CD14-positive monocyte (primary cell): ENCODE measurements around the gene FGFR3. TPM values are rescaled to one million over a fixed set of nuclear protein-coding genes. Genes with fewer than 3 reads are reported as not detected.

Experiments
- DNase-seq, 3 donors: peaks; one replicate each; pipeline ENCODE4 v3.0.0-alpha.2; 2011 to 2022
- H2AFZ ChIP-seq: 2 replicates; pipeline ENCODE4 v1.6.0; 2012; ENCODE audit warnings: mild to moderate bottlenecking, low read depth, low read length, inconsistent platforms; ENCODE audit not compliant: insufficient read depth, poor library complexity, severe bottlenecking
- H3K27ac ChIP-seq, 2 donors: 1 replicate in 1 of 2; 2 replicates in 1 of 2; pipeline ENCODE4 v1.5.1; 2012 to 2013; ENCODE audit warnings: low read length in 2 of 2, control low read depth in 1 of 2, inconsistent platforms in 1 of 2, low read depth in 1 of 2, mild to moderate bottlenecking in 1 of 2
- H3K27me3 ChIP-seq, 2 donors: one replicate each; pipeline versions ENCODE4 v1.6.0 to v1.6.1; 2011 to 2013; ENCODE audit warnings: low read length in 2 of 2; ENCODE audit not compliant: control insufficient read depth in 2 of 2, insufficient read depth in 2 of 2
- H3K36me3 ChIP-seq, 2 donors: replicated peaks in 1 of 2; 1 replicate in 1 of 2; 2 replicates in 1 of 2; pipeline versions ENCODE4 v1.5.1 to v1.6.1; 2012 to 2013; ENCODE audit warnings: low read length in 2 of 2, control low read depth in 1 of 2, inconsistent platforms in 1 of 2, mild to moderate bottlenecking in 1 of 2; ENCODE audit not compliant: insufficient read depth in 2 of 2, control insufficient read depth in 1 of 2
- H3K4me1 ChIP-seq, 2 donors: 1 replicate in 1 of 2; 2 replicates in 1 of 2; pipeline versions ENCODE4 v1.5.1 to v1.6.1; 2012 to 2013; ENCODE audit warnings: low read length in 2 of 2, control low read depth in 1 of 2, inconsistent platforms in 1 of 2, mild to moderate bottlenecking in 1 of 2, moderate library complexity in 1 of 2; ENCODE audit not compliant: insufficient read depth in 2 of 2, control insufficient read depth in 1 of 2
- H3K4me2 ChIP-seq: replicated peaks from 2 replicates; pipeline ENCODE3; 2012; ENCODE audit warnings: low read length, moderate library complexity, mild to moderate bottlenecking; ENCODE audit not compliant: poor library complexity, severe bottlenecking; ENCODE audit errors: extremely low read depth
- H3K4me3 ChIP-seq, 3 experiments: fragments of 200-600 bp in 1 of 3; sonication (generic) in 1 of 3; replicated peaks in 1 of 3; 1 replicate in 2 of 3; 2 replicates in 1 of 3; pipeline ENCODE4 v1.5.1; 2011 to 2013; ENCODE audit warnings: low read length in 3 of 3, mild to moderate bottlenecking in 3 of 3, control low read depth in 2 of 3, low read depth in 2 of 3, inconsistent platforms in 1 of 3, moderate library complexity in 1 of 3
- H3K79me2 ChIP-seq: 2 replicates; pipeline ENCODE4 v1.6.0; 2012; ENCODE audit warnings: mild to moderate bottlenecking, control low read depth, inconsistent platforms, low read length, moderate library complexity; ENCODE audit not compliant: insufficient read depth
- H3K9ac ChIP-seq: 2 replicates; pipeline ENCODE4 v1.6.0; 2017; ENCODE audit warnings: low read length, mild to moderate bottlenecking; ENCODE audit not compliant: insufficient read depth, poor library complexity, severe bottlenecking
- H3K9me3 ChIP-seq, 2 donors: replicated peaks in 1 of 2; 1 replicate in 1 of 2; 2 replicates in 1 of 2; pipeline versions ENCODE4 v1.5.1 to v1.6.1; 2012 to 2013; ENCODE audit warnings: low read length in 2 of 2, control low read depth in 1 of 2; ENCODE audit not compliant: control insufficient read depth in 1 of 2, insufficient read depth in 1 of 2
- H4K20me1 ChIP-seq: 2 replicates; pipeline ENCODE4 v1.6.0; 2012; ENCODE audit warnings: mild to moderate bottlenecking, low read length, control low read depth, moderate library complexity; ENCODE audit not compliant: insufficient read depth
- H3K27ac Mint-ChIP-seq, 7 donors: one replicate each; pipeline ENCODE4 v1.8.0; 2020; ENCODE audit warnings: mild to moderate bottlenecking in 7 of 7, mixed read lengths in 7 of 7, moderate library complexity in 6 of 7, inconsistent platforms in 2 of 7
- H3K27me3 Mint-ChIP-seq, 3 donors: one replicate each; pipeline ENCODE4 v1.8.0; 2021 to 2022; ENCODE audit warnings: low read depth in 3 of 3, mild to moderate bottlenecking in 3 of 3, mixed read lengths in 3 of 3, moderate library complexity in 3 of 3, inconsistent platforms in 1 of 3
- H3K36me3 Mint-ChIP-seq, 2 donors: one replicate each; pipeline ENCODE4 v1.8.0; 2020; ENCODE audit warnings: mixed read lengths in 2 of 2, inconsistent platforms in 1 of 2, mild to moderate bottlenecking in 1 of 2
- H3K4me1 Mint-ChIP-seq: one replicate; pipeline ENCODE4 v1.8.0; 2020; ENCODE audit warnings: mild to moderate bottlenecking, mixed read lengths
- H3K4me3 Mint-ChIP-seq, 2 donors: one replicate each; pipeline ENCODE4 v1.8.0; 2020; ENCODE audit warnings: mild to moderate bottlenecking in 2 of 2, mixed read lengths in 2 of 2, moderate library complexity in 1 of 2
- H3K9me3 Mint-ChIP-seq, 7 donors: one replicate each; pipeline ENCODE4 v1.8.0; 2020 to 2022; ENCODE audit warnings: mixed read lengths in 7 of 7, mild to moderate bottlenecking in 6 of 7, moderate library complexity in 6 of 7, inconsistent platforms in 2 of 7
- WGBS: methylation state at CpG from one replicate; pipeline ENCODE4 v1.1.5; 2013; ENCODE audit warnings: missing lambda C conversion rate; ENCODE audit not compliant: insufficient coverage; 5-methylcytosine and 5-hydroxymethylcytosine counted together
- intact Hi-C, 2 donors: fragments of 100-400 bp; cut with micrococcal nuclease; formaldehyde crosslinking; loops; one replicate each; pipeline versions ENCODE4 v1.15.0 to v1.15.1; 2023
- polyA plus RNA-seq, 3 donors: library from polyadenylated mRNA; depleted of rRNA in 1 of 3; unstranded in 2 of 3; stranded (reverse) in 1 of 3; fragments of 300-500 nt in 2 of 3; fragments of >200 nt in 1 of 3; fragmentation: Illumina TruSeq in 2 of 3; gene quantifications; 1 replicate in 2 of 3; 2 replicates in 1 of 3; pipeline ENCODE4 v1.2.3, GENCODE V29; 2012 to 2021
- TF ChIP-seq, protein P1 (sequence below): fragments of 200-600 bp; IDR thresholded peaks from one replicate; pipeline ENCODE4 v1.8.0; 2022; ENCODE audit warnings: antibody characterized with exemption, mild to moderate bottlenecking

Gene FGFR3
- polyA plus RNA-seq, 3 donors: 0.07 TPM; not detected in 2

DNA sequence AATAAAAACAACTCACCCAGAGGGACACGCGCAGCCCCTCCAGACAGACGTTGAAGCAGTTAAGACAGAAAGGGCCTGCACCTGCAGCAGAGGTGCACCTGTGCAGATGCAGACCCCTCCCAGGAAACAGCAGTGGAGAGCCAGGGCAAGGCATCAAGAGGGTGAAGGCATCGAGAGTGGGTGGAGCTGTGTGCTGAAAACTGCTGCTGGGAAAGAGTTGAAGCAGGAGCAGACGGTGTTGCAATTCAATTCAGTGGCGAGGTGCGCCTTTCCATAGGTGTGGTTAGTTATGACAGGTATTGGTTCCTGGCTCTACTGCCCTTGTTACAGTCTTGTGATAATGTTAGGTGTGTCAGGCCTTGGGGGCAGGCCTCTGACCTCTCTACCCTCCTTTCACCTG is 46.2 kb downstream of the FGFR3 start:
- intact Hi-C loops: no loop called here
- Histone ChIP-seq H3K9ac (no peak overlapping the region), H3K79me2 (peaks cover 8% of the 10 kb centered on the region), H2AFZ (no peak overlapping the region), H3K9me3 (no peaks in the 10 kb centered on the region), H3K4me2 (no peak overlapping the region), H3K27ac (no peak overlapping the region), H3K4me3 (no peak overlapping the region), H4K20me1 (peaks cover 5% of the 10 kb centered on the region), H3K4me1 (no peaks in the 10 kb centered on the region), H3K36me3 (peaks cover 78 to 97% of the 10 kb centered on the region in 2 donors), H3K27me3 (no peaks in the 10 kb centered on the region)
- Mint-ChIP-seq H3K9me3 (peaks cover 0 to 2% (median 0%) of the 10 kb centered on the region in 7 donors), H3K27ac (no peak overlapping the region), H3K27me3 (peaks cover 0 to 3% (median 0%) of the 10 kb centered on the region in 3 donors), H3K36me3 (peaks cover 81 to 92% of the 10 kb centered on the region in 2 donors), H3K4me3 (no peak overlapping the region), H3K4me1 (no peaks in the 10 kb centered on the region)
- TF ChIP-seq, protein P1, sequence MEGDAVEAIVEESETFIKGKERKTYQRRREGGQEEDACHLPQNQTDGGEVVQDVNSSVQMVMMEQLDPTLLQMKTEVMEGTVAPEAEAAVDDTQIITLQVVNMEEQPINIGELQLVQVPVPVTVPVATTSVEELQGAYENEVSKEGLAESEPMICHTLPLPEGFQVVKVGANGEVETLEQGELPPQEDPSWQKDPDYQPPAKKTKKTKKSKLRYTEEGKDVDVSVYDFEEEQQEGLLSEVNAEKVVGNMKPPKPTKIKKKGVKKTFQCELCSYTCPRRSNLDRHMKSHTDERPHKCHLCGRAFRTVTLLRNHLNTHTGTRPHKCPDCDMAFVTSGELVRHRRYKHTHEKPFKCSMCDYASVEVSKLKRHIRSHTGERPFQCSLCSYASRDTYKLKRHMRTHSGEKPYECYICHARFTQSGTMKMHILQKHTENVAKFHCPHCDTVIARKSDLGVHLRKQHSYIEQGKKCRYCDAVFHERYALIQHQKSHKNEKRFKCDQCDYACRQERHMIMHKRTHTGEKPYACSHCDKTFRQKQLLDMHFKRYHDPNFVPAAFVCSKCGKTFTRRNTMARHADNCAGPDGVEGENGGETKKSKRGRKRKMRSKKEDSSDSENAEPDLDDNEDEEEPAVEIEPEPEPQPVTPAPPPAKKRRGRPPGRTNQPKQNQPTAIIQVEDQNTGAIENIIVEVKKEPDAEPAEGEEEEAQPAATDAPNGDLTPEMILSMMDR: no peak
- 98% methylated on average over 5 of the region's 7 CpGs for WGBS
- no peak for DNase-seq

DNA sequence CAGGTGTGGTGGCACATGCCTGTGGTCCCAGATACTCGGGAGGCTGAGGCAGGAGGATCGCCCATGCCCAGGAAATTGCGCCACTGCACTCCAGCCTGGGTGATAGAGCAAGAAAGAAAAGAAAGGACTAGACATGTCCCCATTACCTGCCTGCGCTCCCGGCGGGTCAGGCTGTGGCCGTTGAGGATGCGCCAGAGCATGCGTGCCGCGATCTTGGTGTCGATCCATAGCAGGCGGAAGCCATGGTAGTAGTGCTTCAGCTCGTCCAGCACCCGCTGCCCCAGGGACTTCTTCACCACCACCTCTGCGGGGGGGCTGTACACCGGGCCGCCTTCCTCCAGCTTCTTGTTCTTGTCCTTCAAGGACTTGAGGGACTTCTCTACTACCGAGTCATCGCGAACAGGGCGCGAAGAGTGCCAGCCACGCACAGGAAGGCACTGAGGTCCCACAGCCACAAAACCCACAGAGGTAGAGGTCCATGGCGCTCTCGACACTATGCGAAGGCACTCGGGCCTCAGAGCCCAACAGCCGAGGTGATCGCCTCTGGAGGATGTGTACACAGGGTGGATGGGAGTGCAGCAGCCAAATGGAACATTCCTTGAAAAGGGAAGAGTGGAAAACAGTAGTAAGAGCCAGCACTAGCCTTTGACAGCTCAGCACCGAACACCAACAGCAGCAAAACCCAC is 48.3 kb downstream of the FGFR3 start:
- TF ChIP-seq, protein P1: no peak
- no peak for DNase-seq
- no peaks in the 10 kb centered on the region for H3K4me1 Mint-ChIP-seq
- Histone ChIP-seq H3K27ac (no peak overlapping the region), H2AFZ (no peak overlapping the region), H3K27me3 (no peaks in the 10 kb centered on the region), H3K79me2 (peaks cover 8% of the 10 kb centered on the region), H4K20me1 (peaks cover 5% of the 10 kb centered on the region), H3K36me3 (peaks cover 67 to 93% of the 10 kb centered on the region in 2 donors), H3K9me3 (no peaks in the 10 kb centered on the region), H3K9ac (no peak overlapping the region), H3K4me2 (no peak overlapping the region), H3K4me1 (no peaks in the 10 kb centered on the region), H3K4me3 (no peak overlapping the region)
- 87% methylated on average over 19 of the region's 31 CpGs for WGBS
- intact Hi-C loops: no loop called here
- H3K9me3 Mint-ChIP-seq: peaks cover 0 to 2% (median 0%) of the 10 kb centered on the region in 7 donors
- H3K27me3 Mint-ChIP-seq: peaks cover 0 to 3% (median 0%) of the 10 kb centered on the region in 3 donors
- H3K4me3 Mint-ChIP-seq: no peak overlapping the region
- peaks cover 73 to 91% of the 10 kb centered on the region in 2 donors for H3K36me3 Mint-ChIP-seq
- H3K27ac Mint-ChIP-seq: no peak overlapping the region
